NK-92 treated with Interleukin-12 subunit alpha and Interleukin-12 subunit beta, amount 100 ng/mL, for 24 hours (cell line): ENCODE results near the gene SH3BGRL2.
"Not testable (repeated sequence)": the region's sequence is repeated elsewhere in the genome, so short reads cannot be mapped to it uniquely, and the experiment has no call there.

Experiments used
- DNase-seq: peaks from one replicate; lab custom pipeline; 2025; lab: John Stamatoyannopoulos, UW

SH3BGRL2 gene

DNA sequence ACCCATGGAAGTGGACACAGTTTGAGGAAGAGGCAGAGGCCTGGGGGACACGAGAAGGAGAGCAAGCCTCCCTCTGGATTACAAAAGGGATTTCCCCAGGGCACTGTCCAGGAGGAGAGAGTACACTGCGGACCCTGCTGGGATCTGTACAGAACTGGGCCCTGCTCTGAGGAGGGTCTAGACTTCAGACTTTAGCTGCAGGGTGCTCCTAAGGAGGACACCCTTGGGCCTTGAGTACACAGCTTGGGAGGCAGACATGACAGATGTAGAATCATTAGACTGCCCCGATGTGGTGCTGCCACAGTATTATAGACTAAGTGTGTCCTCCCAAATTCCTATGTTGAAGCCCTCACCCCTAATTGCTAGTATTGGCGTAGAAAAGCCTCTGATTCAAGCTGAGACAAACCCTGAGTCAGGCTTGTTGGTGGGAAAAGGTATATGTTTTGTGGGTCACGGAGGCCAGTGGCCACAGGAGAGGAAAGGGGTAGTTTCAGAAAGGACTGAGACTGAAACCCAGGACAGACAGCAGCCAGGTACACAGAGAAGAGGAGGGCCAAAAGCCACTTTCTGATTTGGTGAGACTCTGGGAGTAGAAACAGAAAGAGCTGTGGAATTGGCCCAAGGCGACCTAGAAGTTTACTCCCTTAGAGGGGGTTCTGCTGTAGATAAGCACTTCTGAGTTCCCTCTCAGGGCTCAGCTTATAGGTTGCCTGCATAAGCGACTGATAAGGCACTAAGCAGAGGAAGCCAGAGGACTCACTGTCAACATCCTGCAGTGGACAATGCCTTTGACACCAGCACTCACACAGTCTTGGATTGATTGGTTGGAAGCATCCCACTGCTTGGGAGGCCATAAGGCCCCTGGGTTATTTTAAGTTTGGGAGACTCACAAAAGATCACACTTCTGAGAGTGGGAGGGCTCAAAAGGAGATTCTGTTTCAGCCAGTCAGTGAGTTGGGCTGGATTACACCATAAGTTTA is 16.5 kb upstream of the SH3BGRL2 start:
- DNase-seq = no peak

DNA sequence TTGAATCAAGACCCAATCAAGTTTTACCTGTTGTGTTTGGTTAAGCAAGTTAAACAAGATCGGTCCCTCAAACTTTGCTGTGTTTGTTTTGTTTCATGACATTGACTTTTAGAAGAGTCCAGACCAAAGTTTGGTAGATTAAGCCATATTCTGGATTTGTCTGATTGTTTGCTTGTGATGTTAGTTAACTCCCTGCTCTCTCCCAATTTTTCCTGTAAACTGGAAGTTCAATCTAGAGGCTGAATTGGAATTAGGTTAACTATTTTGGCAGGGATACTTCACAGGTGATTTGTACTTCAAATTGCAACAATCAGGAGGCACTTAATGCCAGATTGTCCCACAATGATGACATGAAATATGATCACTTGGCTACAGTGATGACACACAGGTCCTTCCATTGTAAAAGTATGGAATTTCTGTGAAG is 13.6 kb upstream of the SH3BGRL2 start:
- no peak for DNase-seq

DNA sequence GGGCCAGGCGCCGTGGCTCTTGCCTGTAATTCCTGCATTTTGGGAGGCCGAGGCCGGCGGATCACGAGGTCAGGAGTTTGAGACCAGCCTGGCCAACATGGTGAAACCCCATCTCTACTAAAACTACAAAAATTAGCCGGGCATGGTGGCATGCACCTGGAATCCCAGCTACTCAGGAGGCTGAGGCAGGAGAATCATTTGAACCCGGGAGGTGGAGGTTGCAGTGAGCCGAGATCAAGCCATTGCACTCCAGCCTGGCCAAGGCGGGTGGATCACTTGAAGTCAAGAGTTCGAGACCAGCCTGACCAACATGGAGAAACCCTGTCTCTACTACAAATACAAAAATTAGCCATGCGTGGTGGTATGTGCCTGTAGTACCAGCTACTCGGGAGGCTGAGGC is 12.7 kb upstream of the SH3BGRL2 start:
- DNase-seq = not testable (repeated sequence)

DNA sequence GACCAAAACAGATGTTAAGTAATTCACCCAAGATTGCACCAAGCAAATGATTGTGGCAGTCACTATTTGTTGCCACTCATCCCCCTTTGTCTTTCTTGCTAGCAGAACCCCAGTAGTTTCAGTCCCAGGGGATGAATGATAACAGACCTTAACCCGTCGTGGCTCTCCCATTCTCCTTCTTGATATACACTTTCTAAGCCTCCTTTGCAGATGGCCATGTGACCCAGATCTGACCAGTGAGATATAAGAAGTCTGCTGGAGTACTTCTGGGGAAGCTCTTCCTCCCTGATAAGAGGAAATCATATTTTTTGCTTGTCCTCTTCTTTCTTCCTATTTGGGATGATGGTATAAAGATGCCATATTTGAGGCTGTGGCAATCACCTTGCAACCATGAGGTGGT is 9.6 kb upstream of the SH3BGRL2 start:
- no peak for DNase-seq

DNA sequence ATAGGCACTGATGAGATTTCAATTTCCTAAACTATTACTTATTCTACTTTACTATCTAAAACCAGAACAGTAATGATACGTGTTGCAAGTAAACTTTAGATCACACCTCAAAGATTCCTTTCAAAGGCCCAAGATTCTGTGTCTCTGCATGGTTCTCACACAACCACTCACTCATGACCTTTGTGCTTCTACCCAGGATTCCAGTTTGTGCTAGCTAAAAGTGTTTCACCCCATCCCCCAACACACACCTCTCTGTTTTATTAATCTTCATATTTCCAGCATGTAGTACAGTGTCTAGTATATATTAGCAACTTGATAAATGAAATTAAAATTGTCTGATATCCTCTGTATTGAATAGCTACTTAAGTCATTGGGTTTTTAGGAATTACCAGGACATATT is 8.8 kb upstream of the SH3BGRL2 start:
- no peak for DNase-seq

DNA sequence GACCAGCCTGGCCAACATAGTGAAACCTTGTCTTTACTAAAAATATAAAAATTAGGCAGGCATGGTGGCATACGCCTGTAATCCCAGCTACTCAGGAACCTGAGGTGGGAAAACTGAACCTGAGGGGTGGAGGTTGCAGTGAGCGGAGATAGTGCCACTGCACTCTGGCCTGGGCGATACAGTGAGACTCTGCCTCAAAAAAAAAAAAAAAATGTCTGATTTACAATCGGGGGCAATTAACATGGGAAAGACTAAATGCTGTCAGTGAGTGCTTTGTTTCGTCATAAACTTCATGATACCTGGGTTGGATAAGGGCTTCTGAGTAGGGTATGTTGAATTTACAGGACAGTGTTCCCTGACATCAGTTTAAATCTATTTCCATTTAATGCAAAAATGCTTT is 8.0 kb upstream of the SH3BGRL2 start:
- no peak for DNase-seq

DNA sequence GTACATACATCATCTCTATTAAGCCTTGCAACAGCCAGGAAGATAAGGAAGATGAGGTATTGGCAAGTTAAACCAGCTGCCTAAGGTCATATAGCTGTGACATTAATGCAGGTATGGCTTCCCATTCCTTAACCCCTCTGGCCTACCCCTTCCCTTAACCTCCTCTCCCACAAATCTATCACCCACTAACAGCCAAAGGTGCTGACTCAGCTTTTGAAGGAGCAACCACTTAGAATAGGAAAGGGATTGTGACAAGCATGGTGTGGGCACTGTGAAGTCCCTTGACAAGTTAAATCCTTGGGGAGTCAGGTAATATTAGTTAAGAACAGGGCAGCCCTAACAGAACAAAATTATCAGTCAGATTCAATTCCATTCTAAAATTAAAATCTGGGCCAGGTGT is 5.4 kb upstream of the SH3BGRL2 start:
- no peak for DNase-seq

DNA sequence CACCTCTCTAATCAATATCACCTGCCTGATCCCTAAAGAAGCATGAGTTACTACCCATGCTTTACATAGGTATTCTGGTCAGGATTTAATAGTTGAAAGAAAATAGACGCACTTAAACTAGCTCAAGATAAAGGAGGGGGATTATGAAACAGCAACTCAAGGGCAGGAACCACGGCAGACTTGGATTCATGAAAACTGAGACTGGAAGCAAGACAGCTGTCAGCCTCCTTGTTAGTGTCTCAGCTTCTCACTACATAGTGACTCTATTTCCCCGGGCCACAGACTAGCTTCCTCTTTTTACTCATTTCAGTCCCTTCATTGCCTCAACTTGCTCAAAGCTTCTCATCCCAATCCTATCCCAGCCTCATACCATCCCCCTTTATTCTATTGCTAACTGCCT is 4.3 kb upstream of the SH3BGRL2 start:
- no peak for DNase-seq

DNA sequence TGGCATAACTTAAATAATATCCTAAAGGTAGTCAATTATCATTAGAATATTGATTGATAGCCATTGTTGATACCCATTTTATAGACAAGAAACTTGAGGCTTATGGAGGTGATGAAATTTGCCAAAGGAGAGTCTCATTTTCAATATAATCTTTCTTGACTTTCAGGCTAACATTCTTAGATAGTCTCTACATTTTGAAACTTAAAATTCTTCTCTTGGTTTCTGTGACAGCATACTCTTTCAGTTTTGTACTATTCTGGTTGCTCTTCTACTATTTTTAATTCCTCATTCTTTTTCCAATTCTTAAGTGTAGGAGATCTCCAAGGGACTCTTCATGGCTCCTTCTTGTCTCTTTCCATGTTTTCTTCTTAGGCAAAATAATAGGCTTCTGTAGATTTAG is 3.7 kb upstream of the SH3BGRL2 start:
- no peak for DNase-seq

DNA sequence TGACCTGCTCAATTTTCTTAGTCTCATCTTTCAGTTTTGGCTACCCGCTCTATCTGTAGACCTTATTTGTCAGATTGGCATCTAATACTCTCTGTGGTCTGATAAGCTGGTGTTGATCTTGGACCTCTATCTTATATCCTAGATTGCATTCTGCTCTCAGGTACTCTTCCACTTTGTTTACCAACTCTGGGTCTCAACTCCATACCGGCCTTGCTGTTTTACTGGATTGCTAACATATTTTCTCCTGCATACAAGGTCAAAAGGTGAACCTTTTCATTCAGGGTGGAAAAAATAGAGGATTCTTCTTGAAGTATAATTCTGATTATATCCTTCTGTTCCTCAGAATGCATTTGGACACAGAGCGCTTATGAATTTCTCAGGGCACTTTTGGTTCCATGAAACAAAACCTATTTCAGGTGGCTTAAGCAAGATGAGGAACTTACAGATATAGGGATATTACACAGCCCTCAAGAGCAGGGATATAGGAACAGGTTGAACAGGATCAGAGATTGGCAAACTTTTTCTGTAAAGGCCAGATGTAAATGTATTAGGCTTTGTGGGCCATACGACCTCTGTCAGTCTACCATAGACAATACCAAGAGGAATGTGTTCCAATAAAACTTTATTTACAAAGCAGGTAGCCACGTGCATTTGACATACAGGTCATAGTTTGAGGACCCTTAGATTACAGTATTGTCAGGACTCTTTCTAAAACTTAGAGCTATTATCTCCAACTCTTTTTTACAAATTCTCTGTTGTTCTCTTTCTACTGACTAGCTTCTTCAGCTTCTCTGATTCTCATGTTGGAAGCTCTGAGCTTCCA is 2.5 kb upstream of the SH3BGRL2 start:
- no peak for DNase-seq

DNA sequence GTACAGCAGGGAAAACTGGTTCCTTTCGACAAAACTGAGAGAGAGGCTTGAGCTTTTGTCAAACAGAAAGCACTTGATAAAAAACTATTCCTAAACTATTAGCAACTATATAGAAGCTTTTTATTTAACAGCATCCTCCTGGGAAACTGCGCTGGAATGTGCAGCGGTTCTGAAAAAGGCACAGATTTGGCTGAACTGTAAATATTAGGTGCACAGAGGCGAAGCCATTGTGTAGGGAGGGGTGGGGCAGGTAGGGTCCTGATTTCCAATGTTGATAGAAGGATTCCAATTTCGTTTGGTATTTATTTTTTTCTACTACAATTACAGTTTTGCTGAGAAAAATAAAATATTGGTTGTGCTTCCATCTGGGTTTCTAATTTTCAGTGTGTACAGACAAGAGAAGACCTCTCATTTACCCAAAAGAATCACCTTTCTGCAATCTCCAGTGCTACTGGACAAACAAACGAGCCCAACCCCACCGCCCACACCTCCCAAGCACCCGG is 698 bp upstream of the SH3BGRL2 start:
- DNase-seq = no peak

DNA sequence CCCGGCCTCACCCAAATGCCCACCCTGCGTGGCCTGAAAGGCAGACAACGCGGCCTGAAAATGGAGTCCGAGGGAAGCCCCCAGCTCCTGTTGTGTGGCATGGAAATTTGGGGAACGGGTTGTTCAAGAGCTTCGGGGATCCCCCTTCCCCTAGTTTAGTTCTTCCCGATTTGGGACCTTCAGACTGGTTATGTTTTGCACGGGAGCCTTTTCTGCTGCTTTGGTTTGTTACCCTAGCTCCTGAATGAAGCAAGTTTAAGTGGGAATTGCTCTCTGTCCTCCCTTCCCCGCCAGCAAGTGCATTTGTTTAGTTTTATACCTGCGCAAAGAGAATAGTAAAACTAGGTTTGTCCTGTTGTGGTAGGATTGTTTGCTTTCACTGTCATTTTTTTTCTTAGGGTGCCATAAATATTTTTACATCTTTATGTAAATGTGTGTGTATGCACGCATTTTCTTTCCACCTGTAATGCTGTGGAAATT is 604 bp downstream of the SH3BGRL2 start:
- DNase-seq = no peak

DNA sequence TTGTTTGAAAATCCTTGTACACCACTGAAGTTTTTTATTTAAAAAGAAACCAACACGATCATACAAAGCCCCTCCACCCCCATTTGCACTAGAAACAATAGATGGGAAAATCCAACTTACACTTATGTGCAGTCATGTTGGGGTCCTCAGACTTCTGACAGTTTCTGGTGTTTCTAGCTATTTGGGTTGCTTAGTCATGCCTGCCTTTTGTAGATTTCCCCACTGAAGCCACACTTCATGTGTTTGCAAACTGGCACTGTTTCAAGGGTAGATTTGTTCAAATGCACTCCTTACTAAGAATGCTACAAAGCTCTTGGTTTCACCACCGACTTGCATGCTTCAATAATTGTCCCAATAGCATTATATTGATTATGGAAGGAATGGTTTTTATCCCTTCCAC is 1.5 kb downstream of the SH3BGRL2 start:
- DNase-seq = no peak

DNA sequence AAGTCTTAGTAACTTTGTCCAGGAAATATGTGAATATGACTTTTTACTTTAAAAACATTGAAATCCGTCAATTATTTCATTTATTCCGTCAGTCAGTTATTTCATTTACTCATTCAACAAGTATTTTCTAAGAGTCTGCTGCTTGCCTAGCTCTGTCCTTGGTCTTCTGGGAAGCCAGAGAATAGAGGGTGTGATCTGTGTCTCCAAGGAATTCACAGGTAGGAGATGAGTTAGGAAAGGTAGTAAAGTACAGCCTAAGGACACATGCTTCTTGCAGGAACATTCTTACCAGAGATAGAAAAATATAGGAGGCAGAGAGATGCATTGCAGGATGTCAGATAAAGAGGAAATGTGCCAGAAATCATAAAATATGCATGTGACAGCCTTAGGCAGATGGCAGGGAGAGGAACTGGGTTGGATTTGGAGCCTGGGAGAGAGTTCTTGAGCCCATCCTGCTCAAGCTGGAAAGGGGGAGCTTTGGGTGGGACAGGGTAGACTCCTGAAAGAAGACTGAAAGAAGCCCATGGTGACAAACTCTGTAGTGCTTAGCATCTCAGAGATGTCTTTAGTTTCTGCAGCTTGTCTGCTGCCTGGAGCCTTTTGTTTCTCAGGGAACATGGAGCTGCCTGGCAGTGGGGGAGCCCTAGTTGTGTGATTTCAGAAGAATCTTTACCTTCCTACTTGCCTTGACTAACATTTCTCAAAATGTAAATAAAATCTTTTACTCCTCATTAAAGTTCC is 3.5 kb downstream of the SH3BGRL2 start:
- no peak for DNase-seq

DNA sequence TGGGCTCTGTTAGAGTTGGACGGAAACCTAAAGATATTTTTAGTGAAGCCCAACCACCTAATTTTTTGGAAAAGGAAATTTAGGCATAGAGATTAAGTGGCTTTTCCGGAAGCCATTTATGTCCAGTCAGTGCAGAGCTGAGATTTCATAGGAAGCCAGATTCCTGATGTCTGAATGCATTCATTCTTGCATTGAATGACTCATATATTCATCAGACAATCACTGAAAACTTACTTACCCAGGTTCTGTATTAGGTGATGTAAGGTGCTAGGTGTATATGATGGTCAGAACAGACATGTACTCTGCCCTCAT is 4.1 kb downstream of the SH3BGRL2 start:
- no peak for DNase-seq

DNA sequence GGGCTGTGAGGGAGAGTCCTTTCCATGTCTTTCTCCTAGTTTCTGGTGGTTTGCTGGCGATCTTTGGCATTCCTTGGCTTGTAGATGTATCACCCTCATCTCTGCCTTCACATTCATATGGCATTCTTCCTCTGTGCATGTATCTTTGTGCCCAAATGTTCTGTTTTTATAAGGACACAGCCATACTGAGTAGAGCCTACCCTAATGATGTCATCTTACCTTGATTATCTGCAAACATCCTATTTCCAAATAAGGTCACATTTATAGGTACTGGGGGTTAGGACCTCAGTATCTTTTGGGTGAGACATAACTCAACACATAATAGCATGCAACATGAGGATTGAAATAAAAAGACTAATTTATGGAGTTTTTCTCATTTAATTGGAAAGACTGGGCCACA is 5.5 kb downstream of the SH3BGRL2 start:
- DNase-seq = no peak

DNA sequence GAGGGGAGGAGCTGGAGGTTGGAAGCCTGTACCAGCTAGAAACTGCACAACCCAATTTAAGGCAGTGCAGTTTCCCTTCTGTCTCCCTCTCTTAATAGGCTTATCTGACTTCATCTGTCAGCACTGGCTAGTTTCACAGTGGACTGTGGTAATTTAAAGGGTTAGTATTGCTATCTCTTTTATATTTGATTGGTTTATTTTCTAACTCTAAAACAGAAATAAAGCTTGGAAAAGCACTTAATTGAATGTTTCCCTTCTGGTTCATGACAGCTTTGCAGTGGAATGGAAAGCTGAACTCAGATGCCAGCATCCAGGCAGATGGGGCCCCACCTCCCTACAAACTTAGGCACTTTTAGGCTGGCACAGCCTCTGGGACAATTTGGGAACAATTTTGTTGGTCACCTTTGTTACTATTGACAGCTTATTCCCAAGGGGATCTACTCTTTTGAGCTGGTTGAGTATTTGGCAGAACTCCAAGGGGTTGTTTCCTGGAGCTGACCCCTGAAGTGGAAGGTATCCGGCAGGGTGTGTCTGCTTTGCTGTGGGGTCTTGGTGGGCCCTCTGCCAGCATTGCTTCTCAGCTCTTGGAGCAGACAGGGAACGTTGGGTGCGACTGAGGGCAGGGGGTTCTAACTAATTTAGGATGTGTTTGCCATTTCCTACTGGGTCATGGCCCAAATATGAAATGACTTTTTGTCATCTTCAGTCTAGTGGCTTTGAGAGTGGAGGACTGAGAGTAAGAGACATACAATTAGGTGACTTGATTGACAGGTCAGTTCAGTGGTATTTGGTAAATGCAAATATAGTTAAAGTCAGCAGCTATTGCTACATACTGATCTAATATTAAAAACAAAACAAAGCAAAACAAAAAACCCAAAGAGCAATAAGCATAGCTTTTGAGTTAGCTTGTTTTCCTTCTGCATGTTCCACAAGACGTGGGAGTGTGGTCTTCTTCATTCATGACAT is 9.3 kb downstream of the SH3BGRL2 start:
- DNase-seq = no peak

DNA sequence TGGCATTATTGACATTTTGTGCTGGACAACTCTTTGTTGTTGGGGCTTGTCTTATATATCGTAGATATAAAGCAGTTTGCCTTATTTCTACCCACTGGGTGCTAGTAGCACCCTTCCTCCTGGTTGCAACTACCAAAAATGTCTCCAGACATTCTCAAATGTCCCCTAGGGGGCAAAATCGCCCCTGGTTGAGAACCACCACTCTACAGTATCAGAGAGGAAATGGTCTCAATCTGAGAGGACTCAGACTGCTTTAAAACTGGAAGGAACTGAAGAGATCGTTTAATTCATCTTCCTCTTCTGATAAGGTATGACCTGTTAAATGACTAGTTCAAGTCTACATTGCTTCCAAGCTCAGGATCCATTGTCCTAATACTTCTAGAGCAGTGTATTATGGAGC is 14.9 kb downstream of the SH3BGRL2 start:
- no peak for DNase-seq

DNA sequence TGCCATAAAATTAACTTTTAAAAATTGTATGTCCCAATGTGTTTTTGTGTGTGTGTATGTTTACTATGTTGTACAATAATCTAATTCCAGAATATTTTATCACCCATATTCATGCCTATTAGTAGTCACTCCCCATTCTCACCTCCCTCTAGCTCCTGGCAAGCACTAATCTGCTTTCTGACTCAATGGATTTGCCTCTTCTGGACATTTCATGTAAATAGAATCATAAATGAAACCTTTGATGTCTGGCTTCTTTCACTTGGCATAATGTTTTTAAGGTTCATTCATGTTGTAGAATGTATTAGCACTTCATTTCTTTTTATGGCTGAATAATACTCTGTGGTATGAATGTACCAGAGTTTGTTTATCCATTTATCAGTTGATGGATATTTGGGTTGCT is 15.4 kb downstream of the SH3BGRL2 start:
- DNase-seq = no peak

DNA sequence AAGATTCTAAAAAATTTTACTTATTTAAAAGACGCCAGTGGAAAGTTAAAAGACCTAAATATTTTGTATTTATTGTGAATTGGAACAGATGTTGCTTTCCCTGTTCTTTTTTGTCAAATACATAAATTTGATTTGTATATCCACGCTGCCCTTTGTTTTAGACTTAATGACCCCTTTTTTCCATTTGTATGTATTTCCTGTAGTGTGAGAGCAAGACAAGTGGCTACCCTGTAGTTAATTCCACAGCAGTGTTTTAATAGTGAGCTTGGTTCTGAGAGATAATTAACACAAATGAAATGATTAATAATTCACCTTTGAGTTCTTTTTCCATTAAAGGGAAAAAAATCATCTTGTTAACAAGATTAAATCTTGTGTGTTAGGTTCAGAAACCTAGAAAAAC is 16.6 kb downstream of the SH3BGRL2 start:
- no peak for DNase-seq

DNA sequence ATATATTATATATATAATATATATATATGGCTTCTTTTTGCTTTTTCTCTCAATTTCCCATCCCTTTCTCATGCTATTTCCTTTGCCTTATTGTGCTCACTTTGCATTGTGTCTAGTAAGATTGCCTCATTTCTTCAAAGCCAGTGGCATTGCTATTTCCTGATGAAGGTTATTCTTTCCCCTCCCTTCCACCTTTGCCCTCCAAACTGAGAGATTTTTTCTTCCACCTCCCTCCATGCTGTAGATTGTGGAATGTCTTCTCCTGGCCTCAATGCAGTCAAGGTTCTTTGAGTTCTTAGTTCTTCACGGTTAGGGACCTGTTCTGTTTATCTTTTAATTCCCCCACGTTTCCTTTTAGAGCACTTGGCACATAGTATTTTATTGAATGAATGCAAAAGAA is 17.2 kb downstream of the SH3BGRL2 start:
- DNase-seq = no peak
